NCI-H510A (cell line): Measurements from ENCODE around the gene TOLLIP.

Experiments used
- DNase-seq: peaks from one replicate; lab custom pipeline; 2025; lab: John Stamatoyannopoulos, UW

TOLLIP gene

GRCh38 chr11:1310772-1311468 is 1.5 kb upstream of the TOLLIP start:
- DNase-seq = no peak

GRCh38 chr11:1310318-1310687 is 871 bp upstream of the TOLLIP start:
- no peak for DNase-seq

- no peak for DNase-seq
These were observed 512 bp downstream of the TOLLIP start for GRCh38 chr11:1308743-1309497.

GRCh38 chr11:1307998-1308742 is 1.3 kb downstream of the TOLLIP start:
- DNase-seq = no peak

GRCh38 chr11:1307163-1307870 is 2.1 kb downstream of the TOLLIP start:
- DNase-seq = no peak

- DNase-seq = no peak
These were observed 3.0 kb downstream of the TOLLIP start for GRCh38 chr11:1306186-1307162.

GRCh38 chr11:1305501-1306056 is 3.9 kb downstream of the TOLLIP start:
- no peak for DNase-seq

- no peak for DNase-seq
These were observed 4.4 kb downstream of the TOLLIP start for GRCh38 chr11:1305063-1305495.

GRCh38 chr11:1304380-1304779 is 5.1 kb downstream of the TOLLIP start:
- DNase-seq = no peak

- DNase-seq = no peak
These were observed 5.5 kb downstream of the TOLLIP start for GRCh38 chr11:1303973-1304372.

GRCh38 chr11:1303126-1303821 is 6.2 kb downstream of the TOLLIP start:
- no peak for DNase-seq

- DNase-seq = no peak
These were observed 6.8 kb downstream of the TOLLIP start for GRCh38 chr11:1302461-1303125.

GRCh38 chr11:1302041-1302460 is 7.4 kb downstream of the TOLLIP start:
- DNase-seq = no peak

GRCh38 chr11:1301220-1302000 is 8.0 kb downstream of the TOLLIP start:
- DNase-seq = no peak

- no peak for DNase-seq
These were observed 8.8 kb downstream of the TOLLIP start for GRCh38 chr11:1300569-1301187.

GRCh38 chr11:1300121-1300520 is 9.3 kb downstream of the TOLLIP start:
- DNase-seq = no peak

- no peak for DNase-seq
These were observed 9.8 kb downstream of the TOLLIP start for GRCh38 chr11:1299621-1300020.
